ENCODE results near the gene AP1M1.

DNA sequence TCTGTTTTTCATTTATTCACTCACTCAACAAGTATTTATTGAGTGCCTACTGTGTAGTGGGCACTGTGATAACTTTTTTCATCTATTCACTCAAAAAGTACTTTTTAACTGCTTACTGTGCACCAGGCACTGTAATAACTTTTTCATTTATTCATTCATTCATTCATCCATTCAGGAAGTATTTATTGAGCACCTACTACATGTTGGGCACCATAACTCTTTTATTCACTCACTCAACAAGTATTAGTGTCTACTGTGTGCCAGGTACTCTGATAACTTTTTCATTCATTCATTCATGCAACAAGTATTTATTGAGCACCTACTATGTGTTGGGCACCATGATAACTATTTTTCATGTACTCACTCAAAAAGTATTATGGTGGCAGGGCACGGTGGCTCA is 31.3 kb upstream of the AP1M1 start:
- TF ChIP-seq GABPA (IDR thresholded peaks at IDR 0.05; ENCODE audit: low read depth) (no peak), SPI1 (IDR thresholded peaks at IDR 0.05; ENCODE audit: borderline replicate concordance, low read depth) (no peak), CTCF (IDR thresholded peaks at IDR 0.05; ENCODE audit: insufficient read depth, low read length) (no peak)
- TF ChIP-seq, protein P1, sequence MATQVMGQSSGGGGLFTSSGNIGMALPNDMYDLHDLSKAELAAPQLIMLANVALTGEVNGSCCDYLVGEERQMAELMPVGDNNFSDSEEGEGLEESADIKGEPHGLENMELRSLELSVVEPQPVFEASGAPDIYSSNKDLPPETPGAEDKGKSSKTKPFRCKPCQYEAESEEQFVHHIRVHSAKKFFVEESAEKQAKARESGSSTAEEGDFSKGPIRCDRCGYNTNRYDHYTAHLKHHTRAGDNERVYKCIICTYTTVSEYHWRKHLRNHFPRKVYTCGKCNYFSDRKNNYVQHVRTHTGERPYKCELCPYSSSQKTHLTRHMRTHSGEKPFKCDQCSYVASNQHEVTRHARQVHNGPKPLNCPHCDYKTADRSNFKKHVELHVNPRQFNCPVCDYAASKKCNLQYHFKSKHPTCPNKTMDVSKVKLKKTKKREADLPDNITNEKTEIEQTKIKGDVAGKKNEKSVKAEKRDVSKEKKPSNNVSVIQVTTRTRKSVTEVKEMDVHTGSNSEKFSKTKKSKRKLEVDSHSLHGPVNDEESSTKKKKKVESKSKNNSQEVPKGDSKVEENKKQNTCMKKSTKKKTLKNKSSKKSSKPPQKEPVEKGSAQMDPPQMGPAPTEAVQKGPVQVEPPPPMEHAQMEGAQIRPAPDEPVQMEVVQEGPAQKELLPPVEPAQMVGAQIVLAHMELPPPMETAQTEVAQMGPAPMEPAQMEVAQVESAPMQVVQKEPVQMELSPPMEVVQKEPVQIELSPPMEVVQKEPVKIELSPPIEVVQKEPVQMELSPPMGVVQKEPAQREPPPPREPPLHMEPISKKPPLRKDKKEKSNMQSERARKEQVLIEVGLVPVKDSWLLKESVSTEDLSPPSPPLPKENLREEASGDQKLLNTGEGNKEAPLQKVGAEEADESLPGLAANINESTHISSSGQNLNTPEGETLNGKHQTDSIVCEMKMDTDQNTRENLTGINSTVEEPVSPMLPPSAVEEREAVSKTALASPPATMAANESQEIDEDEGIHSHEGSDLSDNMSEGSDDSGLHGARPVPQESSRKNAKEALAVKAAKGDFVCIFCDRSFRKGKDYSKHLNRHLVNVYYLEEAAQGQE (IDR thresholded peaks at IDR 0.05; ENCODE audit: insufficient replicate concordance, low read depth), result no peak
